ENCODE results near the gene ATP8A2.

DNA sequence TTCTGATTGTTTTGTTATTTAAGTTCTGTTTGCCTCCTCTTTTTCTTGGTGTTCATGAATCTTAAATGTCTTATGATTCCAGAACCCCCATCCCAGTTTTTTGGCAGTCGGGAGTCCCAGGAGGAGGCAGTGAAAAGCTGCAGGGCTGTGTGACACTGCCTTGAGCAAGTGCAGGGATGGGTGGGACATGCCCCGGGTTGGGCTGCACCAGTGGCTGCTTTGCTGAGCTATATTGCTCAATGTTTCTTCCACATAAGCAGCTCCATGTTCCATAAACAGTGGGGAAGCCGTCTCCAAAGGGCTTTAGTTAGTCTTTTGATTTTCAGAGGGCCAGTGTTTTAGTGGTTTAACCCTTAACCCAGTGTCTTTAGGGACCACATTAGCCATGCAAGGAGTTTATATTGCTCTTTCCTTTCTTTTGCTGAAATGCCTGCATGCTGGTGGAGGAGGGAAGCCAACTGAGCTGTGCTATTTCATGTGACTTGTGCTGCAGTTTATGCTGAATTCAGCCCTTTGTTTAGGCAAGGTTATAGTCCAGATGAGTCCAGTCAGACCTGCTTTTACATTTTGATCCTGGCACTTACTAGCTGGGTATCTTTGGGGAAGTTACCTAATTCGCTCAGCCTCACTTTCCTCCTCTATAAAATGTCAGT lies 13.1 kb downstream of the ATP8A2 start:
- TF ChIP-seq ZNF274 (IDR thresholded peaks at IDR 0.05; ENCODE audit: low read depth, low read length) (no peak), YY1 (IDR thresholded peaks at IDR 0.05; ENCODE audit: insufficient read depth, insufficient read length) (no peak), SUZ12 (IDR thresholded peaks at IDR 0.05; ENCODE audit: extremely low read depth, insufficient read depth, insufficient read length) (no peak)

Measured in NT2/D1 (cell line).